HG02759 (cell line): ENCODE results near the gene GREM1.

Source experiments
- ATAC-seq: cut with Tn5 transposase; IDR thresholded peaks from one replicate; pipeline ENCODE4 v1.9.1; 2021; ENCODE audit warnings: mild to moderate bottlenecking, moderate library complexity; ENCODE audit not compliant: unreplicated experiment

The GREM1 gene

GRCh38 chr15:32730677-32731654, 13.2 kb downstream of the GREM1 start:
- ATAC-seq = no peak

- ATAC-seq = no peak
These were observed 14.9 kb downstream of the GREM1 start for GRCh38 chr15:32732574-32733157.

- ATAC-seq = no peak
These were observed 15.5 kb downstream of the GREM1 start for GRCh38 chr15:32733281-32733680.

DNA sequence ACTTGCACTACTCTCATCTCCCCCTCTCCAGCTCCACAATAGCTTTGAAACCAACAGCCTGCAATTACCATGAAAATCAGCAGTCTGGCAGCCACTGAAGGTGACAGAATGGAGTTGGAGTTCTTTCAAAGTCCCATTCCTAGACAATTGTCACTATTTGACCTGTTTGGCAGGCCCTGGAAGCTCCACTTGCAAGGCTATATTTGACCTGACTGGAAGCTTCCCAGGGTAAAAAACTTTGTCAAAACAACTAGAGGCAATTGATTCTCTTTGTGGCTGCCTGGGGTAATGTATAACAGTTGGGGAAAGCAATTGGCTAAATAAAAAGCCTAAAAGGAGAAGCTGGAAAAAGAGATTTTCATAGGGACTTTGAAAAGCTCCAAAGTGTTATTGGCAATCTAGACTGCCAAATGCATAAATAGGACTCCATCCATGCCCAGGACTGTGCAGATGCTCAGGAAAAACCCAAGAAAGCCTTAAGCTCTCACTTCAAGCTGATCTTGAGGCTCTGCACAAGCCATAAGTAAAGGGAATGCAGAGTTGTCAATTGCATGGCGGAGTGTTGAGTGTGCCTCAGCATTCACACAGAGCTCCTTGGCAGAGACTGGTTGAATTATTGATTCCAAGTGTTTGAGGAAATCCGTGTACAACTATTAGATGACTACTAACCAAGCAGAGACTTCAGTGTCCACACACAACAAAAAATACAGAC, 18.3 kb downstream of the GREM1 start:
- ATAC-seq = no peak

- ATAC-seq = no peak
These were observed 18.9 kb downstream of the GREM1 start for GRCh38 chr15:32736701-32737061.

DNA sequence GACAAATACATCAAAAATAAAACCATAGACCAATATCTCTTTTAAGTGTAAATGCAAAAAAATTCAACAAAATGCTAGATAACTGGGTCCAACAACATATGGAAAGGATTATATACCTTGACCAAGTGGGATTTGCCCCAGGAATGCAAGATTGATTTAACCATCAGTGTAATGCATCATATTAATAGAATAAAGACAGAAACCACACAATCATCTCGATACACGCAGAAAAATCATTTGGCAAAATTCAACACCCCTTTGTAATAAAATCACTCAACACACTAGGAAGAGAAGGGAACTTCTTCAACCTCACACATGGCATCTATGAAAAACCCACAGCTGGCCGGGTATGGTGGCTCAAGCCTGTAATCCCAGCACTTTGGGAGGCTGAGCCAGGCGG, 19.5 kb downstream of the GREM1 start:
- ATAC-seq = no peak

DNA sequence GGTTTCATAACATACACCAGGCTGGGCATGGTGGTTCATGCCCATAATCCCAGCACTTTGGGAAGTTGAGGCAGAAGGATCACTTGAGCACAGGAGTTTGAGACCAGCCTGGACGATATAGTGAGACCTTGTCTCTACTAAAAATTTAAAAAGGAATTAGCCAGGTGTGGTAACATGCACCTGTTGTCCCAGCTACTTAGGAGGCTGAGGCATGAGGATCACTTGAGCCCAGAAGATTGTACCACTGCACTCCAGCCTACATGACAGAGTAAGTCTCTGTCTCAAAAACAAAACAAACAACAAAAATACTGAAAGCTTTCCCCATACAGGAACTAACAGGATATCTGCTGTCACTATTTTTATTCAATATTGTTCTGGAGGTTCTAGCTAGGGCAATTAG, 20.9 kb downstream of the GREM1 start:
- ATAC-seq = no peak

GRCh38 chr15:32739522-32740063, 21.8 kb downstream of the GREM1 start:
- ATAC-seq = no peak

- no peak for ATAC-seq
These were observed 25.8 kb downstream of the GREM1 start for GRCh38 chr15:32743411-32744140.

- no peak for ATAC-seq
These were observed 28.5 kb downstream of the GREM1 start for GRCh38 chr15:32746116-32746857.

- ATAC-seq = no peak
These were observed 30.1 kb downstream of the GREM1 start for GRCh38 chr15:32747921-32748342.

DNA sequence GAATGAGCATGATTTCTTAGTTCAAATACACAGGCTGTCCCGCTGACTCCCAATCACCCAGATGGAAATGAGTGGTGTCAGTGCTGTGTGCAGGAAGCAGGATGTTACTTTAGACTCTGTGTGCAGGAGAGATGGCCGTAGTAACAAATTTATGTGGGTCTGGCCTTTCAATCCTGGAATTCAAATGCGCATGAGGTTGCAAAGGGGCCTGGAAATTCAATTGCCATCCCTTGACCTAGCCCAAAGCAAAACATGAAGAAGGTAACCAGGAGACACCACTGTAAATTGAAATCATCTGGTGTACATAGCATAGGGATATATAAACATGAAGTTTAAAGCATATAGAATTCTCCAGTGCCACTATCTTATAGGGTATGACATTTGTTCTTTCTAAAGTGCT, 33.2 kb downstream of the GREM1 start:
- ATAC-seq = no peak

DNA sequence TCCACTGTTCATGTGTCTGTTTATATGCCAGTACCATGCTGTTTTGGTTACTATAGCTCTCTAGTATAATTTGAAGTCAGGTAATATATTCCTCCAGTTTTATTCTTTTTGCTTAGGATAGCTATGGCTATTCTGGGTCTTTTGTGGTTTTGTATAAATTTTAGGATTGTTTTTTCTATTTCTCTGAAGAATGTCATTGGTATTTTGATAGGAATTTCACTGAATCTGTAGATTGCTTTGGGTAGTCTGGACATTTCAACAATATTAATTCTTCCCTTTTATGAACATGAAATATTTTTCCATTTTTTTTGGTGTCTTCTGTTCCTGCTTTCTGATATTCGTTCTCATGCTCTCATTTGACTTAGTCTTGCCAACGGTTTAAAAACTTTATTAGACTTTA, 39.6 kb downstream of the GREM1 start:
- ATAC-seq = no peak

- ATAC-seq = no peak
These were observed 45.5 kb downstream of the GREM1 start for GRCh38 chr15:32763295-32763694.

DNA sequence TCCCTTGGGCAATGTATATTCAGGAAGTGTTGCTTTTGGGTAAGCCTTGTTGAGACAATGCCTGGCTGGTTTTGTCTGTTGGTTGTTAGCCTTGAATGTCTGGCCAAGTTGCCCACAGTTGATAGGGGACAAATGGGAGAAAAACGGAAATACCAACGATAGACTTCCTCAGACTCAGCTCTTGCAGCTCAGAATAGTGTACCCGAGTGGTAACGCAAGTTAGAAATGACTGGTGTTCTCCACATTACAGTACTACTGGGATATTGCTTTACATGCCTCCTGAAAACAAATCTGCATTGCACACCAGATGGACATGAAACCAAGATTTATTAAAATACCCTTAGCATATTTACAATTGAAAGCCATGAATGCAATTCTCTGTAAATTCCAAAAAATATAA, 47.4 kb downstream of the GREM1 start:
- no peak for ATAC-seq

DNA sequence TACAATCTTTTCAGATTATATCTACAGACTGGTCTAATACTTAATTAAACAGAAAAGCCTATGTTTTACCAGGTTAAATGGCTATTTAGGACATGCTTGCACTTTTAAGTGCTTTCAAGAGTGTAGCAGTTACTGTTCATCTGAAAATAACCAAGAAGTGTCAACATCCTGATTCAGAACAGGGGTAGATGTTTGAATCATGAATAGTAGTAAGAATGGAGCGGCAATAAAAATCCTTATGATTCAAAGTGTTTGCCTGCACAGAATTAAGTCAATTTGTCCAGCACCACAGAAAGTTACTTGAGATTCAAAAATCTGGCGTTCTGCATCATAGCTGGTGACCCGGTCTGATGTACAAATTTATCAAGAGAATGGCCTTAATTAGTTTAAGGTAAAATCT, 48.3 kb downstream of the GREM1 start:
- no peak for ATAC-seq

- ATAC-seq = no peak
These were observed 49.4 kb downstream of the GREM1 start for GRCh38 chr15:32767236-32767635.

GRCh38 chr15:32774022-32774421, 56.2 kb downstream of the GREM1 start:
- no peak for ATAC-seq

DNA sequence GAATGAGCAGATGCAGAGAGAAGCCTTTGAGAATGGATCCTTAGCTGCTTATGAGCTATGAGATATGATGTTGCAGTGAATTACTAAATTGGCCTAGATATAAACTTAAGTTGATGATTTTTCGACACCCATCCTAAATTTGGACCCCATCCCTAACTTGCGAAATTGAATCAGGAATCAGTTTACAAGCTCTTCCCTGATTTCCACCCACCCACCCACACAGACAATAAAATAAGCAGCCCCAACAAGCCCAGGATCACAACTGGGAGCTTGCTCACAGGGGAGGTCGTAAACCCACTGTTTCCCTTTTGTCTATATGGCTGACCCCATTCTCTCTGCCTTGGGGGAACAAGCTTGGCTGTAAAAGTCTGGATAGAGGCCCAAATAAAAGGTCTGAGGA, 57.3 kb downstream of the GREM1 start:
- ATAC-seq = no peak
